ENCODE results near the gene MEIS2. TPM values are rescaled to one million over a fixed set of nuclear protein-coding genes. Genes with fewer than 3 reads are reported as not detected.

MEIS2 gene
- total RNA-seq, 1 experiment from 2014 or later: 28.7 TPM

GRCh38 chr15:36978126-36978525 lies 122.2 kb downstream of the MEIS2 start:
- TF ChIP-seq, protein P1, sequence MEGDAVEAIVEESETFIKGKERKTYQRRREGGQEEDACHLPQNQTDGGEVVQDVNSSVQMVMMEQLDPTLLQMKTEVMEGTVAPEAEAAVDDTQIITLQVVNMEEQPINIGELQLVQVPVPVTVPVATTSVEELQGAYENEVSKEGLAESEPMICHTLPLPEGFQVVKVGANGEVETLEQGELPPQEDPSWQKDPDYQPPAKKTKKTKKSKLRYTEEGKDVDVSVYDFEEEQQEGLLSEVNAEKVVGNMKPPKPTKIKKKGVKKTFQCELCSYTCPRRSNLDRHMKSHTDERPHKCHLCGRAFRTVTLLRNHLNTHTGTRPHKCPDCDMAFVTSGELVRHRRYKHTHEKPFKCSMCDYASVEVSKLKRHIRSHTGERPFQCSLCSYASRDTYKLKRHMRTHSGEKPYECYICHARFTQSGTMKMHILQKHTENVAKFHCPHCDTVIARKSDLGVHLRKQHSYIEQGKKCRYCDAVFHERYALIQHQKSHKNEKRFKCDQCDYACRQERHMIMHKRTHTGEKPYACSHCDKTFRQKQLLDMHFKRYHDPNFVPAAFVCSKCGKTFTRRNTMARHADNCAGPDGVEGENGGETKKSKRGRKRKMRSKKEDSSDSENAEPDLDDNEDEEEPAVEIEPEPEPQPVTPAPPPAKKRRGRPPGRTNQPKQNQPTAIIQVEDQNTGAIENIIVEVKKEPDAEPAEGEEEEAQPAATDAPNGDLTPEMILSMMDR (IDR thresholded peaks at IDR 0.05; ENCODE audit: insufficient read depth in 1 of 2, low read depth in 1 of 2, low read length in 1 of 2, severe bottlenecking in 1 of 2, unreplicated experiment in 1 of 2): no peak
- intact Hi-C loops (cut with micrococcal nuclease; ENCODE audit: unreplicated experiment): loop anchor here (5.0 to 10.0 kb wide), 4 partner anchors 59 to 183 kb away; partner anchors contain the start of gene MEIS2
- Mint-ChIP-seq H3K4me3 (ENCODE audit: unreplicated experiment) (no peak overlapping the region), H3K36me3 (ENCODE audit: insufficient read depth, unreplicated experiment) (peaks cover 6% of the 10 kb centered on the region), H3K27ac (ENCODE audit: unreplicated experiment) (no peak overlapping the region), H3K4me1 (ENCODE audit: low read depth, unreplicated experiment) (peaks cover 7% of the 10 kb centered on the region), H3K27me3 (ENCODE audit: insufficient read depth, unreplicated experiment) (no peaks in the 10 kb centered on the region), H3K9me3 (ENCODE audit: unreplicated experiment) (peaks cover 16% of the 10 kb centered on the region)
- no peaks in the 10 kb centered on the region for H3K27me3 ChIP-seq (replicated peaks; ENCODE audit: control insufficient read depth, insufficient read depth, low read length)
- no TSS peak for BruUV-seq (replicated peaks)
- peaks cover 7% of the 10 kb centered on the region; the same call in 1 of the 2 replicates for H3K9me3 ChIP-seq
- peaks cover 16% of the 10 kb centered on the region for H3K4me1 ChIP-seq
- CTCF ChIA-PET: no interaction called here
- H3K4me3 ChIP-seq (ENCODE audit: low read depth, low read length): no peak overlapping the region
- no peak for DNase-seq
- POLR2A ChIA-PET: no interaction called here
- H3K36me3 ChIP-seq (ENCODE audit: control insufficient read depth, insufficient read depth, low read length): no peaks in the 10 kb centered on the region

DNA sequence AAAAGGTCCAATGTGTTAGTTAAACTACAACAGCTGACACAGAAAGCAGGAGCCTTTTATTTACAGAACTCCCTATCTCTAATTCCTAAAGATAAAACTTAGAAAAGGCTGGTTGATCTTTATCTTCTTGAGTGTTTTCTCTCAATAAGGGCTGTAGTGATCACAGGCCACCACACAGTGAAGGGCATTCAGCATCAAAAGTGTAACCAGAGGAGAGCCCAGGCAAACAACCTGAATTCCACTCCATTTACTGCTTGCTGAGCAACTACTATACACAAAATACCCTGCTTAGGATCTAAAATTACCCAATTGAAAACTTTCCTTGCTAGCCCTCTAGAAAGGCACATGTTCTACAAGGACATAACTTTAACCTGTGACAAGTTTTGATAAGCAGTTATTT lies 122.7 kb downstream of the MEIS2 start:
- Mint-ChIP-seq H3K4me3 (ENCODE audit: unreplicated experiment) (no peak overlapping the region), H3K27ac (ENCODE audit: unreplicated experiment) (no peak overlapping the region), H3K27me3 (ENCODE audit: insufficient read depth, unreplicated experiment) (no peaks in the 10 kb centered on the region), H3K36me3 (ENCODE audit: insufficient read depth, unreplicated experiment) (peaks cover 11% of the 10 kb centered on the region), H3K4me1 (ENCODE audit: low read depth, unreplicated experiment) (peaks cover 7% of the 10 kb centered on the region), H3K9me3 (ENCODE audit: unreplicated experiment) (peaks cover 11% of the 10 kb centered on the region)
- Histone ChIP-seq H3K4me3 (ENCODE audit: low read depth, low read length) (no peak overlapping the region), H3K4me1 (peaks cover 16% of the 10 kb centered on the region), H3K27me3 (replicated peaks; ENCODE audit: control insufficient read depth, insufficient read depth, low read length) (no peaks in the 10 kb centered on the region), H3K9me3 (peaks cover 7% of the 10 kb centered on the region; the same call in 1 of the 2 replicates), H3K36me3 (ENCODE audit: control insufficient read depth, insufficient read depth, low read length) (no peaks in the 10 kb centered on the region)
- BruUV-seq (replicated peaks): no TSS peak
- peak; percentile 57 to 63 for DNase-seq
- TF ChIP-seq, protein P1 (IDR thresholded peaks at IDR 0.05; ENCODE audit: insufficient read depth in 1 of 2, low read depth in 1 of 2, low read length in 1 of 2, severe bottlenecking in 1 of 2, unreplicated experiment in 1 of 2): no peak
- CTCF ChIA-PET: no interaction called here
- POLR2A ChIA-PET: interaction anchor here (0.8 kb wide), 1 partner anchor 564 kb away, joined by 3 read pairs; no protein-coding TSS in a partner anchor
- intact Hi-C loops (cut with micrococcal nuclease; ENCODE audit: unreplicated experiment): loop anchor here (1.0 to 10.0 kb wide), 7 partner anchors 37 to 183 kb away; partner anchors contain the start of gene MEIS2

DNA sequence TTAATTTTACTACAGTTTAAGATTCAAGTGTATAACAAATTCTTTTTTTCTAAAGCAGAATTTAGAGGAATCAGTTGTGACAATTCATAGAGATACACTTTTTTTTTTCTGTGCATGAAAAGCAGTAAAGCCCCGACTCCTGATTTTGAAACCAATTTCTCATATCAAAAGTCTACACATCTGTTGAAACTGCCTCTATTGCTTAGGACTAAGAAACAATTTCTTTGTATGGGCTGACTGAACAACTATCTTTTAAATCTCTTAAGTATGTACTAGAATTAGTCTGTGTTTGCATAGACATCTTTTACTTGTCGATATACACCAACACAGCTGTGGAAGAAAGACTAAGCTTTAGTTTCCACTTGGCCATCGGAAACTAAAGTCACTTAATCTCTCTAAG lies 127.6 kb downstream of the MEIS2 start:
- no TSS peak for BruUV-seq (replicated peaks)
- POLR2A ChIA-PET: no interaction called here
- H3K9me3 ChIP-seq: no peaks in the 10 kb centered on the region

More for the DNA sequence above, 127.6 kb downstream of the MEIS2 start:
- no peak for DNase-seq
- Histone ChIP-seq H3K4me3 (ENCODE audit: low read depth, low read length) (no peak overlapping the region), H3K36me3 (ENCODE audit: control insufficient read depth, insufficient read depth, low read length) (no peaks in the 10 kb centered on the region), H3K27me3 (replicated peaks; ENCODE audit: control insufficient read depth, insufficient read depth, low read length) (no peaks in the 10 kb centered on the region; the same call in 1 of the 2 replicates), H3K4me1 (peaks cover 12% of the 10 kb centered on the region; the same call in 1 of the 2 replicates)
- H3K9me3 Mint-ChIP-seq (ENCODE audit: unreplicated experiment): no peaks in the 10 kb centered on the region
- peaks cover 14% of the 10 kb centered on the region for H3K4me1 Mint-ChIP-seq (ENCODE audit: low read depth, unreplicated experiment)
- intact Hi-C loops (cut with micrococcal nuclease; ENCODE audit: unreplicated experiment): loop anchor here (5.0 to 10.0 kb wide), 3 partner anchors 90 to 178 kb away; no protein-coding TSS in a partner anchor
- peaks cover 8% of the 10 kb centered on the region for H3K36me3 Mint-ChIP-seq (ENCODE audit: insufficient read depth, unreplicated experiment)
- TF ChIP-seq, protein P1 (IDR thresholded peaks at IDR 0.05; ENCODE audit: insufficient read depth in 1 of 2, low read depth in 1 of 2, low read length in 1 of 2, severe bottlenecking in 1 of 2, unreplicated experiment in 1 of 2): no peak
- H3K4me3 Mint-ChIP-seq (ENCODE audit: unreplicated experiment): no peak overlapping the region
- no peak overlapping the region for H3K27ac Mint-ChIP-seq (ENCODE audit: unreplicated experiment)
- H3K27me3 Mint-ChIP-seq (ENCODE audit: insufficient read depth, unreplicated experiment): peaks cover 4% of the 10 kb centered on the region
- CTCF ChIA-PET: no interaction called here

Data from Caco-2 (cell line).